HG03457 (cell line): ENCODE data around the gene PASK.
"Not testable (repeated sequence)": the region's sequence is repeated elsewhere in the genome, so short reads cannot be mapped to it uniquely, and the experiment has no call there.

ENCODE experiments used
- ATAC-seq: cut with Tn5 transposase; IDR thresholded peaks from one replicate; pipeline ENCODE4 v1.9.1; 2021; ENCODE audit warnings: moderate number of reproducible peaks; ENCODE audit not compliant: unreplicated experiment

Gene PASK

DNA sequence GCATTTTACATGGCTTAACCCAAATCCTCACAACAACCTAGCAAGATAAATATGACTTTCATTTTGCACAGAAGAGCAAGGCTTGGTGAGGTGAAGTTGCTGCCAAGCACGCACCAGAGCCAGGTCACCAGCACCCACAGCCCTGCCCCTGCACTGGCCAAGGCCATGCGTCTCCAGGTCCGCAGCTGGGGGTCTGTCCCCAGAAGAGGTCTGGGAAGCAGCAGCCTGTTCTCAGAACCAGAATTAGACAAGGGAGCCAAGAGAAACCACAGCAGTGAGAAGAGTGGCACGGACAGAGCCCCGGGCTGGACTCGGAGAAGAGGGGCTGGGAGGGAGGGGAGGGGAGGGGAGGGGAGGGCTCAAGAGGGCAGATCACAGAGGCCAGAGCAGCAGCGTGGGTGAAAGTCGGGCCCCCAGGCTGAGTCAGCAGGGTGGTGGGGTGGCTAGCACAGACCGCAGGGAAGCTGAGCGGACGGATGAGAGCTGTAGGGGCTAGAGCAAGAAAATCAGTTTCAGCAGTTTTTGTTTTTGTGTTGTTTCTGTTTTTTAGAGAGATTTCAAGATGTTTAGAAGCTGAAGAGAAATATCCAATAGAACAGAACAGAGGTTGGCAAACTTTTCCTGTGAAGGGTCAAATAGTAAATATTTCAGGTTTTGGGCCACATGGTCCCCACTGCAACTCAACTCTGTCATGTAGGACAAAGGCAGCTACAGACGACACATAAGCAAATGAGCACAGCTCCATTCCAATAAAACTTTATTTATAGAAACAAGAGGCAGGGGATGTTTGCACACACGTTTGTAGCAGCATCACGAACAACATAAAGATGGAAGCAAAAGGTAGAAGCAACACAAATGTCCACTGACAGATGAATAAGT lies 39.8 kb downstream of the PASK start:
- no peak for ATAC-seq

DNA sequence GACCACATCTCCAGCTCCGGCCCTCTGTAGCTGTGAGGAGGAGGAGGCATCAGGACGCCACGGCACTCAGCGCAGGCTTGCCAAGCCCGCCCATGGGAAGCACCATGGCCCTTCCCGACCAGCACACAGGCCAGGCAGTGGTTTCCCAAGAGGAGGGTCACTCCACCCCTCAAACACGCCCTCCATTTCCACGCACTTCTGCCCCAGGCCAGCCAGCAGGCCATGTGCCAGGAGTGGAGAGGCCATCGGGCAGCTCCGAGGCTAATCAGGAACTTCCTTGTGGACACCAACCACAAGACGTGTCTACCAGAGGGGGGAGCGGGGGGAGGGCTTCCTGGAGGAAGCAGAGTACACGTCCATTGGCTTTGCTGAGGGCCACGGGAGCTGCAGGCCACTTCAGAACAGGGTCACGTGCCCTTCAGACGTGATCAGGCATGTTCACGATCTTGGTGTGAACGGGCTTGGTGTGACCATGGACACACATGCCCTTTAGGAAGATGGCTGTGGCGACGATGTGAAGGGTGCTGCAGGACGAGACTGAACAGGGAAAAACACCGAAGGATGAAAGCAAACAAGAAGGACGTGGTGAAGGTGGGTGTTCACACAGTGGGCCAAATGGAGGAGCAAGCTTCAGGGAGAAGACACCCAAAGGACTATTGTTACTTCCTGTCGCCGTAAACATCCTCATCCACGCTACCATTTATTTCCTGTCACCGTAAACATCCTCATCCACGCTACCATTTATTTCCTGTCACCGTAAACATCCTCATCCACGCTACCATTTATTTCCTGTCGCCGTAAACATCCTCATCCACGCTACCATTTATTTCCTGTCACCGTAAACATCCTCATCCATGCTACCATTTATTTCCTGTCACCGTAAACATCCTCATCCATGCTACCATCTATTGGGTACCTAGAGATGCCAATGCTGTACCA lies 40.7 kb downstream of the PASK start:
- ATAC-seq = no peak

DNA sequence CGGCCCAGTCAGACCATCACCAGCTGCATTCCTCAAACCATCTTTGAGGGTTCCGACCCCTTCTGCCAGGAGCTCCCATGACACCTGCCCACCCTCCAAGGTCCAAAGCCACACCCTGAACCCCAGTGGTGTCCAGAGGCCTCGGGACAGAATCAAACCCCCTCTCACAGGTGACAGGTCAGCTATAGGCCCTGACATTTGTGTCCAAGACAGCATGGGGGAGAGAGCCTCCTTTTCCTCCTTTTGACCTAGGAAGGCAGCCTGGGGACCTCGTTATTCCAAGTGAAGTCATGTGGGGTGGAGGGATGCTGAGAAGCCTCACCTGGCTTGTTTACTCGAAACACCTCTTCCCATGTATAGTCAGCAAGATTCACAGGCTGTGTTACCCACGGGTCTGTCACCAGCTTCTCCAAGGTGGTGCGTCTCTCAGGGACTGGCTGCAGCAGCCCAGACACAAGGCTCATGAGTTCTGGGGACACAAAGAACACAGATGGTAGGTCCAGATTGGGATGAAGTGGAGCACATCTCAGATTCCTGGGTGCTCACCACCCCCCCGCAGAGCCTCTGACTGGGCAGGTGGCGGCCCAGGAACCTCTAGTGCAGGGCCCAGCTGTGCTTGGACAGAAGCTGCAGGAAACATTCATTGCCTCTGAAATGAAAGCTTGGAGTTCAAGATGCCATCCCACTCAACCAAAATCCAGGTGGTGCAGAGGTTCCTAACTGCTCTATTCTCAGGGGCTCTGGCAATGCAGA lies 42.1 kb downstream of the PASK start:
- no peak for ATAC-seq

DNA sequence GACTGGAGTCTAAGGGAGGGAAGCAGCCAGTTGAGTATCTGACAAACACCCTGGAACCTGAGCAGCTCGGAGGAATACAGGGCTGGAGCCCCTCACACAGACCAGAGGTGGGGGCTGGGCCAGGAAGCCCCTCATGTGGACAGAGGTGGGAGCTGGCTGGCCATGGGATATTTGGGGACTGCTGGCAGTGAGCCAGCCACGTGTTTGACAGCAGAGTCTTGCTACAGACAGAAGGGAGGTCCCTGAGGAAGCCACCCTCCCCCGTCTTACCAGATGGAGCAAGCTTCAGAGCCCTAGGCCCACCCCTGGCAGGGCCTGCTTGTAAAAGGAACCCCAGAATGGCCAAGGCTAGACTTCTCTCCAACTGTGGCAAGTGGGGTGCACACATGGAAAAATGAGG lies 43.6 kb downstream of the PASK start:
- no peak for ATAC-seq

DNA sequence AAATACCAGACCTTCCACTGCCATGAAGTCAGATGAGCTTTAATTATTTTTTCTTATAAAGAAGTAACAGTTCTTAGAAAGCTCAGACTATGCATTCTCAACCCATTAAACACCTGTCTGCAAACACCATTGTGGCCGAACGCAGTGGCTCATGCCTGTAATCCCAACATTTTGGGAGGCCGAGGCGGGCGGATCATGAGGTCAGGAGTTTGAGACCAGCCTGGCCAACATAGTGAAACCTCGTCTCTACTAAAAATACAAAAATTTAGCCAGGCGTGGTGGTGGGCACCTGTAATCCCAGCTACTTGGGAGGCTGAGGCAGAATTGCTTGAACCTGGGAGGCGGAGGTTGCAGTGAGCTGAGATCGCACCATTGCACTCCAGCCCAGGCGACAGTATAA lies 44.7 kb downstream of the PASK start:
- ATAC-seq = not testable (repeated sequence)

DNA sequence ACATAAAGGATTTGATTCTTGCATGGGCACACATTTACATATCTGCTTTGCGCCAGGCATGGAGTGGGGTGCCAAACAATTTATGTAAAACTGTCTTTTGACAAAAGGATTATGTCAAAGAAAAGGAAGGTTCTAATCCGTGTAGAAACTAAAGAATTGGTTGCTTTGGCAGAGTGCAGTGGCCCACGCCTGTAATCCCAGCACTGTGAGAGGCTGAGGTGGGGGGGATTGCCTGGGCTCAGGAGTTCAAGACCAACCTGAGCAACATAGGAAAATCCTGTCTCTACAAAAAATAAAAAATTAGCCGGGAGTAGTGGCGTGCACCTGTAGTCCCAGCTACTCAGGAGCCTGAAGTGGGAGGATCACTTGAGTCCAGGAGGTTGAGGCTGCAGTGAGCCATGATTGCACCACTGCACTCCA lies 46.1 kb downstream of the PASK start:
- ATAC-seq = no peak

DNA sequence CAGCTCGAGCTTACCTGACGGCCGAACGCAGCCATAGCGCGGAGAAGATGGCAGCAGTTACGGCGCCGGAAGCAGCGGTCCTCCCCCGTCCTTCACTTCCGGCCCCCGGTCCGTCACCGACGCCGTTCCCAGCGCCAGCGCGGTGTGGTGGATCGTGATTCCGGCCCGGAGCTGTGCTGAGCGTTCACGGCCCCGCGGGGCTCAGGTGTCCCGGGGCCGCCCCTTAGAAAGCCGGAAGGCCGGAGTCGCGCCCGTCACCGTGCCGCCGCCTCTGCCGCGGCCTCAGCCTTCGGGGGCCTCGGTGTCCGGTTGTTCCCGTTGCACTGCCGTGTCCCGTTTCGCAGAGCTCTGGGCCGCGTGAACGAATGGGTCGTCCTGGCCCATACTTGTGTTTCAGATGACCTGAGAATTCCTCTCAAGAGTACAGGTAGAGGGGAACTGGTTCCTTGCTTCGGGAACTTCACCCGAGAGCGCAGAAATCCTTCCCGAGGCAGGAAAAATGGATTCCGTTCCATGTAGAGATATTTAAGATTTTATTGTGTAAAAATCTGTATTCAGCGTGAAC lies 47.0 kb downstream of the PASK start, which contains the start of gene MTERF4:
MTERF4 (minus strand) TSS at position 49 of the 565 bp plus-strand sequence; CDS start at position 35, 14 bp downstream.
- peak; percentile 78 for ATAC-seq

DNA sequence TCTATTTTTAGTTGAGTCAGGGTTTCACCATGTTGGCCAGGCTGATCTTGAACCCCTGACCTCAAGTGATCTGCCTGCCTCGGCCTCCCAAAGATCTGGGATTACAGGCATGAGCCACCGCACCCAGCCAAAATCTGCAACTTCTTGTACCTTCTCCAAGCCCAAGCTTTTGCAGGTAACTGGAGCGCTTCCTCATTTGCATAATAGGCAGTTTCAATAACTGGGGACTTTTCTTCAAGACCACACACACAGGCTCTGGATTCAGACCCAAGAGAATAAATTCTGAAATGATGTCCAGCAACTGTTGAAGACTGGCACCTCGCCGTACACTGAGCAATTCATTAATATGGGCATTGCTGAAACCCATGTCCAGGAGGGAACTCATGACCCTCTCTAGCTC lies 50.0 kb downstream of the PASK start:
- ATAC-seq = no peak

DNA sequence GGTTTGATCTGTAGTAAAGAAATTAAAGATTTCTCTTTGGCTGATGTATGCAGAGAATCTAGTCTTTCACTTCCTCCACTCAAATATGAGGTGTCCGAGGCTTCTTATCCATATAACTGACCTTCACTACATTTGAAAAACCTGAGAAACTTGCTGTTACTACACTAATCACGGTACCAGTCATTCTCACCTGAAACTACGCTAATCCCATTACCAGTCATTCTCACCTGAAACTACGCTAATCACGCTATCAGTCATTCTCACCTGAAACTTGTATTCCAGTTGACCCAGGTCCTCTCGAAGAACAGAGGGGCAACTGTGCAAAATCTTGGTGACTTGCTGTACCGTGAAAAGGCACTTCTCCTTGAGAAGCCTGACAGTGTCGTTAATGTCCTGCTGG lies 52.3 kb downstream of the PASK start:
- no peak for ATAC-seq

DNA sequence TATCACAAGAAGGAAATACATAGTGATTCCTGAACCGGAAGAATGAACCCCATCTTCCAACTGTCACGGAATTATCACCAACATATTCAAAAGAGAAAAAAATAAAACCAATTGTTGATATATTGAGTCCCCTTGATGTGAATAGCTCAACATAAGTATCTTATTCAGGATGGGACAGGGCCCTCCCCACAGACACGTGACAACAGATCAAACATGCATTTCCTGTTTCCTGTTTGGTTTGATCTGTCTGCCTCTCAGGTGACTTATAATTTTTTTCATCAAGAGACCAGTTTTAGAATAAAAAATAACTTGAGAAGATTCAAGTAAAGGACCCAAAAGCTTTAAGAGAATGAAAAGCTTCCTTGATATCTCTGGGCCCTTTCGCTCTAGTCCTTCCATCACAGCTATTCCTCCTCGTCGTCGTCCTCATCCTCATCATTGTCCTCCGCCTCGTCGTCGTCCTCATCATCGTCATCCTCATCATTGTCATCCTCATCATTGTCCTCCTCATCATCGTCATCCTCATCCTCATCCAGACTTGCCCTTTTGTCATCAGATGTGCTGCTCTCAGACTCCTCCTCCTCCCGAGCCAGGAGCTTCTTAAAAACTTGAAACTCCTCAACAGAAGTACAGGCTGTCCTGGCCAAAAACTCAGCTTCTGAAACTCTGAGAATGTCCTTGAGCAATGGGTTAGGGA lies 53.5 kb downstream of the PASK start:
- ATAC-seq = no peak

DNA sequence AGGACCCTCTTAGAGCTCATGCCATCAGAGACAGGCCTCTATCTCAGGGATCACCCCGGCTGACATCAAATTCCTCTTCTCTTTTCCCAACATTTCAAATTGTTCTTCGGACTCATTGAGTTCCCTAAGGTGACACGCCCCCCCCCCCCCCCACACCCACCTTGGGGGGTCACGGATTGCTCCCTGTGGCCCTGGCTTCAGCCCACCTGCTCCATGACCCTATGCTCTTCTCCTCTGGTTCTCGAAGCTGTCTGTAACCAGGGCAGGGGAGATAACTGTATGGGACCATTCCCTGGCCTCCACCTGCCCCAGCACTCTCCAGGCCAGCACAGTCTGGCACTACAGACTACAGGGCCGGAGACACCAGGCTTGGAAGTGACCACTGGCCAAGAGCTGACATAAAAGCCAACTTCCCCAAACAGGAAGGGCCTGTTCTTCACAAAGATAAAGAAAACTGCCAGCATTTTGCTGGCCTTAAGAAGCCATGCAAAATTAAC lies 54.3 kb downstream of the PASK start:
- ATAC-seq = no peak

DNA sequence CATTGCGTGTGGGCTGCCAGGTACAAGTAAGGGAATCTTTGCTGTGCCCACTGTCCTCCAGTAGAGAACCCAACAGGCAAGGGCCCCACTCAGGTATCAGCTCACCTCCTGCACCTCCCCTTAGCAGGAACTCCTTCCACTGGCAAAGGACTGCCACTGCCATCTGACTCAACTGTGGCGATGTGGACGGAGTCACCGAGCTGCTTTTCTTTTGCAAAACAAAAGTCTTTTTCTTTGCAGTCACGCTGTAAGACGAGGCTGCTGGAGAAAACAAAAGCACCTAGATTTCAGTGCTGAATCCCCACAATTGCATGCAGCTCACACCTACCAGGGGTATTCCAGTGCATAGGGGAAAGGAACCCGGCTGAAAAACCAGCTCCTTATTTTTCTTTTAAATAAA lies 55.1 kb downstream of the PASK start:
- no peak for ATAC-seq

DNA sequence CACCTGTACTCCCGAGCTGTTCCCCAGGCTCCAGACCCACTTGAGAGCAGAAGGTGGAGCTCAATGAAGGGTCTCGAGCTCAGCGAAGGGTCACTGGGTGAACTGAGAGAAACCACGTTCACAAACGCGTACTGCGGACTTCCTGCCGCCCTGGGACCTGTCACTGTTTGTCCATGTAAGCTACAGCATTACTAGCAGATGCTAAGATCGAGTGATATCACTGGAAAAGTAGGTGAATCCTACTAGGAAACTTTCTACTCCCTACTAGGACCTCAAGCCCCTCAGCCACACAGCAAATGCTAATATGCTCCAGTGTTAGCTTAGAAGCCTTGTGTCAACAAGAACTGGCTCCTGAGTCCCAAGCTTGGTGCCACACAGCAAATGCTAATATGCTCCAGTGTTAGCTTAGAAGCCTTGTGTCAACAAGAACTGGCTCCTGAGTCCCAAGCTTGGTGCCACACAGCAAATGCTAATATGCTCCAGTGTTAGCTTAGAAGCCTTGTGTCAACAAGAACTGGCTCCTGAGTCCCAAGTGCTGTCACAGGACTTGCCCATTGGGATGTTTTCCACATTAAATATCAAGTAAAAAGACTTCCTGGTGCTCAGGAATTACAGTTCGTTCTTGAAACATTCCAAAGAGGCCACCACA lies 56.0 kb downstream of the PASK start:
- not testable (repeated sequence) for ATAC-seq

DNA sequence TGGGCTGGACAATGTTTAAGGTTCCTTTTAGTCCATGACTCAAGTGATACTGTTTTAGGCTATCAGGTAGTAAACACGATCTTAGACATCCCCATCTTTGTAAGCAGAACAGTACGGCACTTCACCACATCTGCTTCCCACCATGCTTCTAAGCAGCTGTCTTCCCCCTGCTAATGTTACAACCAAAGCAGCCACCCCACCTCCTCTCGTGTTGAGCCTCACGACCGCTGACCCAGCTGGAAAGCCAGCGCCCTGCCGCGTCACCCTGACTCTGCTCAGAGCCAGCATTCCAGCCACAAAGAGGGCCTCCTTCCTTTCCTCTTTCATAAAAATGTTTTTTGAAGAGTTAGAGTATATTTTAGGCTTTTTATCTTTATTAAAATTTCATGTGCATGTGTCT lies 56.6 kb downstream of the PASK start:
- no peak for ATAC-seq

DNA sequence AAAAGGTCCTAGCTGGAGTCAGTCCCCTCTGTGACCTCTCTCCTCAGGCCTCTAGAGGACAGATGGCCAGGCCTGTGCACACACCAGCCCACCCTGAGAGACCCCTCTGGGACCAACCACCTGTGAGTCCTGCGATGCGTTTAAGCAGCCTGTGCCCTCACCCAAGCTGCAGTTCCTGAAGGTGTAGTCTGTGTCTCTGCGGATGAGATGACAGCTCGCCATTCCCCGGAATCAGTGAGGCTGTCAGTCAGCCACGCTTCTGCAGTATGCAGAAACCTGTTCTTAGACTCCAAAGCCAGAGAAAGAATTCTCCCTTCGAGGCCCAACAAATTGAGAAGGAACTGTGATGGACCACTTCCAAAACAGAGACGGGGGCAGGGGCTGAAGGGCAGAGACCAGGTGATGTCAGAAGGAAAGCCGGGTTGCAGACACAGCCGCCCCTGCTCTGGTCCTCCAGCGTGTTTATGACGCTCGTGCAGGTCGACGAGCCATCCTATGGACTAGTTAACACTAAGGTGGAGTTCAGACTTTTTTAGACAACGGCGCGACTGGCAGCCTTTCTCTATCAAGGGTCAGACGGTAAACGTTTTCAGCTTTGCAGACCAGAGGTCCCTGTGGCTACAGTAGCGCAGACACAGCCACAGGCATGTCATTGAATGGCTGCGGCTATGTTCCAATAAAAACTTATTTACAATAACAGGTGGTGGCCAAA lies 57.4 kb downstream of the PASK start:
- ATAC-seq = no peak

DNA sequence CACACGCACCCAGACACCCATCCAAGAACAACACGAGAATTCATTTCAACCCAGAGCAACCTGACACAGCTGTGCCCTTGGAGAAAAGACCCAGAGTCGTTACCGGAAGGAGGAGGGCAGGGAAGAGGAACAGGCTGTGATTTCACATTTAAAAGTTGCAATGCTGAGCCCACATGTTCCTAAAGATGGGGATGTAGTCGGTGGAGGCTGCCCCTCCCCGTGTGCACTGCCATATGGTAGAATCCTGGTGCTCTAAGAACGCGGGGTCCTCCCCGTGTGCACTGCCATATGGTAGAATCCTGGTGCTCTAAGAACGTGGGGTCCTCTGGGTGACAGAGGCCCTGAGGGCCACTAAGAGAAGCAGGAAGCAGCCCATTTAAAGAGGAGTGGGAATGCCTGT lies 58.1 kb downstream of the PASK start:
- no peak for ATAC-seq

DNA sequence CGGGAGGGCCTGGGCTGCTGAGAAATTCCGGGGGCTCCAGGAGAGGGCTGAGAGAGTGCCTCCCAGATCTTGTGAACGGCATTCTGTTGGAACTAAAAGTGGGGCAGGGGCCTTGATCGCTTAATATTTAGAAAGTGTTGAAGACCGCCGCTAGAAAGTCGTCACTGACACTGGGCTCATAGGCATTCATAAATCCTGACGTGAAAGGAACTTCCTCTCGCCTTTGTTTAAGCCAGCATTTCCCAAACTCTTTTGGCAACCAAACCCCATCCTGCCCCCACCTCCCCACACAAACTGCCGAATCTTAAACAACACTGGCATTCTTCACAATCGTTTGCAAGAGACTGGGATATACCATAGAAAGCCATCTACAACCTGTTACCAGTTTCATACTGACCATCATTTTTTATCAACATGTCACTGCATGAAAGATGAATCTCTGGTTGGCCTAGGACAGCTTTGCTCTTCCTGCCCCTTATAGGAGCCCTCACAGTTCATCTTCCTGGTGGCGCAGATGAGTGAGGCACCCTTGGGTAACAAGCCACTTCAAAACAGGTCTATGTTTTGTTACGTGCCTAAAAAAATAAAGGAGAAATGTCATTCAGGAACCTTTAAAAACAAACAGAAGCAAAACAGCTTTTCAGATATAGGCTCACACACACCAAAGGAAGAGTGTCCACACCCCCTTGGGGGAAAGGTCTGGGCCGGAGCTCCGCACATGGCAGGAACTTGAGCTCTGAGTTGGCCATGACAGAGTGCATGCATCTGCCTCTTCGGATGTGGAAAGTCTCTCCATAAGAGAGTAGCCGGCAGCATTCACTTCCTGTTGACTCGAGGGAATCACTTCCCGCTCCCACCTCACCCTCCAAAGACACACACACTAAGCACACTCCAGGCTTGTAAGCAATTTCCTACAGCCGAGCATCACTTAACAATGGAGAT lies 60.2 kb downstream of the PASK start:
- ATAC-seq = no peak

DNA sequence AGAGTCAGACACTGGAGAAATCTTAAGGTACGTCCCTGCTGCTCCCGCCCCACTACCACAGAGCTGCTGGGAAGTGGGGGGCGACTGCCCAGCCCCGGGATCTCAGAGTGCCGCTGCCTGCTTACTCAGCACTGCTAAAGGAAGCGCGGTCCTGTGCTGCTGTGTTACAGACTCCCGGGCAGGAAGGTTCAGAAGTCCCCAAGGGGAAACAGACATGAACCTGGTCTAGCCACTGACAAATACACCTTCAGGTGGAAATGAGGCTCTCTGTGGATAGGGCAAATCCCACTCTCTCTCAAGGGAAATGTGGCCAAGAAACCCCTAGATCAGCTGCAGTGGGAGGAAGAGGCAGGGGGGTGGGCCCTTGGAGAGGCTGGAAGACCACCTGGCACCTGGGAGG lies 60.9 kb downstream of the PASK start:
- no peak for ATAC-seq
